HG03103 (cell line): ENCODE measurements around the gene USP9Y.

Source experiments
- ATAC-seq: cut with Tn5 transposase; IDR thresholded peaks from one replicate; pipeline ENCODE4 v1.9.1; 2021; ENCODE audit warnings: low read depth; ENCODE audit not compliant: unreplicated experiment

The USP9Y gene

GRCh38 chrY:12765976-12766375, 64.9 kb downstream of the USP9Y start:
- ATAC-seq: no peak

- no peak for ATAC-seq
These were observed 83.5 kb downstream of the USP9Y start for GRCh38 chrY:12784521-12784920.

GRCh38 chrY:12793999-12794398, 93.0 kb downstream of the USP9Y start:
- no peak for ATAC-seq

DNA sequence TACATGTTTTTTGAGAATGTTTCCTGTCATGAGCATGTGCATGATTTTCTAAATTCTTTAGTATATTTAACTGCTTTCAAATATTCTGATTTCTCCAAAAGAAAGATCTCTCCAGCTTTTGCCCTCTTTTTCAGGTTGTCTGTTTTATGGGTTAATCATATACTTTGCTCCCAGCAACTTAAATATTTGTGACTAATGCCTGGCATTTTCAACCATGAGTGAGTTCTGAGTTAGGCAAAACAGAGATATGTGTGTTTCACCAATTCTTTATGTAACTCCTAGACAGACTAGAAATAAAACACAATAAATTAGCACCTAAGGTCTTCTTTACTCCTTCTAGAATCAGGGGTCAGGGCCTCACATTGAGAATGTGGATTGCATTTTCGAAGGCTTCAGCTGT, 107.0 kb downstream of the USP9Y start:
- no peak for ATAC-seq

DNA sequence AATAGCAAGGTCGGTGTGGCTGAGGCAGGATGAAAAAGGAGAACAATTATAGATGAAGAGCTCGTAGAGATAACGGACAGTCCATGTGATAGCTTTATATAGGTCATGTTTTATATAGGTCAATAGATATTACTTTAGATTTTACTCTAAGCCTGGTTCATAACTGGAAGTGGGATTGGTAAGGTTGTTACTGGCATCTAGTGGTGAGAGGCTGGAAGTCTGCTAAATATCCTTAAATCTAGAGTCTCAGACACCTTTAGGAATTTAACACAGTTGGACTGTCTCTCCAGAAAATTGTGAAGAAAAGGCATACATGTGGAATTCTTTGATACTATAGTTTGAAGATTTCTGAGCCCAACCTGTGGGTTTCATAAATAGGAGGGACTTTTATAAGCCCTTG, 108.0 kb downstream of the USP9Y start:
- no peak for ATAC-seq

- ATAC-seq: no peak
These were observed 122.4 kb downstream of the USP9Y start for GRCh38 chrY:12823408-12823807.

GRCh38 chrY:12826791-12827190, 125.8 kb downstream of the USP9Y start:
- ATAC-seq: no peak

DNA sequence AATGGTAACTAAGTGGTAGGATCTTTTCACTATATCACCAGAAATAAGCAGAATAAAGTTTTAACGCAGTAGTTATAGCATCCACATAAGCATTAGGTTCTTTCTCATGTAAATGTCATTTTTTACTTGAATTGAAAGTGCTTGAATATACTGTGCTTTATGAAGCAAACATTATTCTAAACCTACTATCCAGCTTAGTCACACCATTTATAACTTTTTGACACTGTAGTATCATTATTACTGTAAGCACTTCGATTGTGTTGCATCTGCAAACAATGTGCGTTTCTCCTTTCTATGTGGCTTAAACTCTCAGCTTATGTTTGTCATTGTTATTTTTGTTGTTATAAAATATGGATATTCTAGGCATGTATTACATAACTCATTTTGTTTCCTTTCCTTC, 132.3 kb downstream of the USP9Y start:
- no peak for ATAC-seq

- no peak for ATAC-seq
These were observed 136.5 kb downstream of the USP9Y start for GRCh38 chrY:12837550-12837949.

GRCh38 chrY:12841368-12841767, 140.3 kb downstream of the USP9Y start:
- no peak for ATAC-seq

GRCh38 chrY:12846793-12847192, 145.8 kb downstream of the USP9Y start:
- ATAC-seq: no peak

DNA sequence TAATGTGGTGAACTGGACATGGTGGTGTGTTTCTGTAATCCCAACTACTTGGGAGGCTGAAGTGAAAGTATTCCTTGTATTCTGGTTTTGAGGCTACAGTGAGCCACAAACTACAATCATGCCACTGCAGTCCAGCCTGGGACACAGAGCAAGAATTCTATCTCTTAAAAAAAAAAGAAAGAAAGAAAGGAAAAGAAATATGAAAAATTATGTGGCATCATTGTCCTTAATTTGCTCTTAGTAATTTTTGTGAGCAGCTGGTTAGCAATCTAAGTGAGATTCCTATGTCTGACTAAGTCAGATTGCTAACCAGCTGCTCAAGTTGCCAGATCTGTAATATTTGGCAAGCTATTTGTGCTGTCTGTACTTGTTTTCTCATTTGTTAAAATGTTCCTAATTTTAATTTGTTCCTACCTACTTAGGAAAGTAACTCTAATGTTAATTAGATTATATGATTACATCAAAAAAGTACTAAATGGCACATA, 154.8 kb downstream of the USP9Y start:
- no peak for ATAC-seq

DNA sequence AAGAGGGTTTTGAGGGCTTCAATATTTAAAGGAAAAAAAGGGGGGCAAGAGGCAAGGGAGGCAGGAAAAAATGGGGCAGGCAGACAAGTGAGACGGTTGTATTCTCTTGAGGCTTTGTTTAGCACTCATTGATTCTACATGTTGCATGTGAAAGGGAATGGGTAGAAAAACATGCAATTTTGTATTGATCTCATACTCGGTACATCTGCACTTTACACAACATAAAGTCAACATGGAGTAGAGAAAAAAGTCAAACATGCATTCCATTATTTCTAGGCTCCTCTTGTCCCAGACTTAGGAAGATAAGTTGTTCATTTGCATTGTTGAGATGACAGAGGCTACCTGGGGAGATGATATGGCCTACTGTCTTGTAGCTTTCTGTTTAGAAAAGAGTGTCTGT, 166.9 kb downstream of the USP9Y start:
- no peak for ATAC-seq

DNA sequence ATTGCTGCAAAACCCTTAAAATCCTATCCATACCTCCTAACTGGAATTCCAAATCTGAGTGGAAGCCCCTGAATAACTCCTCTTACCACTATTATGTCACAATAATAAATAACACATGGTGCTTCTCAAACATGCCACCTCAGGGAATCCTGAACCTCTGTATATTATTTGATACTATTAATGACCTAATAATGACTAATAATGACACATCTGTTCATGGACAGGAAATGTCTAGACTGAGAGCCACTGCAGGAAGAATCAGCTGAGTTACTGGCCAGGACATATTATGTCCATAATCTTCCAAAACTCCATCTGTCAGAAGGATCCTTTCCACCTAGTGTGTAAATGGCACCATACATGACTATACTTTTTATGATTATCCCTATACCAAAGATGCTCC, 195.9 kb downstream of the USP9Y start:
- no peak for ATAC-seq

GRCh38 chrY:12898604-12899003, 197.6 kb downstream of the USP9Y start:
- ATAC-seq: no peak

GRCh38 chrY:12904618-12905516, 203.8 kb downstream of the USP9Y start, which contains the start of gene DDX3Y:
Gene DDX3Y, plus strand, starts transcription at chrY:12904868. Its CDS starts 69 bp downstream, at chrY:12904937.
- ATAC-seq: peak; percentile 84

DNA sequence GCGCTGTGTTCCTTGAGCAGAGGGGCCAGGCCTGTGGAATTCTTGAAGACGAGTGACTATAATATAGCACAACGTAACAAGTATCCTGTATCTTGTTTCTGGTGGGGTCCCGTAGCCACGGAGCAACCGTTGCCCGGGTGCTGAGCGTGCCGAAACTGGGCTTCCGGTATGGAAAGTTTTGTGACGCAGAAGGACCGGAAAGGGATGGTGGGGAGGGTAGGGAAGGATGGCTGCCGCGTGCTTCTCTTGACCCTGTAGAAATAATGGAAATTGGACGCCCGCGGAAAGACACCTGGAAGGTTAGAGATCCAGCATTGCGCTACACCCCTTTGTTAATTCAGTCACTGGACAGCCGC, 204.5 kb downstream of the USP9Y start:
- ATAC-seq: peak; percentile 38

- no peak for ATAC-seq
These were observed 204.9 kb downstream of the USP9Y start for GRCh38 chrY:12905895-12906294.
